ENCODE data around the gene PGLYRP1.

The PGLYRP1 gene

GRCh38 chr19:45999653-46000121 is 23.2 kb downstream of the PGLYRP1 start:
- no peak for DNase-seq

- no peak for DNase-seq
These were observed 24.0 kb downstream of the PGLYRP1 start for GRCh38 chr19:45998834-45999233.

- no peak for DNase-seq
These were observed 25.9 kb downstream of the PGLYRP1 start for GRCh38 chr19:45996933-45997332.

- no peak for DNase-seq
These were observed 27.0 kb downstream of the PGLYRP1 start for GRCh38 chr19:45995715-45996385.

GRCh38 chr19:45994998-45995714 is 27.7 kb downstream of the PGLYRP1 start, which contains the start of gene CCDC61:
TSS of gene CCDC61 (plus strand) at chr19:45995467. CDS start at chr19:46003019, 7,552 bp downstream.
- peak; percentile 26 for DNase-seq

- no peak for DNase-seq
These were observed 28.3 kb downstream of the PGLYRP1 start for GRCh38 chr19:45994456-45994997.

GRCh38 chr19:45990113-45990728 is 32.6 kb downstream of the PGLYRP1 start:
- no peak for DNase-seq

GRCh38 chr19:45985321-45985720 is 37.5 kb downstream of the PGLYRP1 start:
- DNase-seq, result no peak

GRCh38 chr19:45981350-45981749 is 41.5 kb downstream of the PGLYRP1 start:
- no peak for DNase-seq

GRCh38 chr19:45978156-45978555 is 44.7 kb downstream of the PGLYRP1 start:
- no peak for DNase-seq

GRCh38 chr19:45976178-45976577 is 46.7 kb downstream of the PGLYRP1 start:
- no peak for DNase-seq

GRCh38 chr19:45975306-45976070 is 47.4 kb downstream of the PGLYRP1 start:
- DNase-seq, result no peak

GRCh38 chr19:45973553-45974338 is 49.1 kb downstream of the PGLYRP1 start, which contains the start of gene NOVA2:
TSS of gene NOVA2 (minus strand) at chr19:45973865. CDS start at chr19:45973351, 514 bp downstream.
- no peak for DNase-seq

- no peak for DNase-seq
These were observed 49.8 kb downstream of the PGLYRP1 start for GRCh38 chr19:45972947-45973540.

GRCh38 chr19:45972081-45972946 is 50.5 kb downstream of the PGLYRP1 start:
- no peak for DNase-seq

- DNase-seq, result no peak
These were observed 51.5 kb downstream of the PGLYRP1 start for GRCh38 chr19:45971260-45971902.

GRCh38 chr19:45969676-45970075 is 53.2 kb downstream of the PGLYRP1 start:
- DNase-seq, result no peak

All from cortex of kidney (tissue), 1 donor.